ENCODE data around the gene NOC2L. TPM values are rescaled to one million over a fixed set of nuclear protein-coding genes. Genes with fewer than 3 reads are reported as not detected.

The NOC2L gene
- total RNA-seq, 4 donors from 2014 or later = 47.4 to 115 (median 74.2) TPM

DNA sequence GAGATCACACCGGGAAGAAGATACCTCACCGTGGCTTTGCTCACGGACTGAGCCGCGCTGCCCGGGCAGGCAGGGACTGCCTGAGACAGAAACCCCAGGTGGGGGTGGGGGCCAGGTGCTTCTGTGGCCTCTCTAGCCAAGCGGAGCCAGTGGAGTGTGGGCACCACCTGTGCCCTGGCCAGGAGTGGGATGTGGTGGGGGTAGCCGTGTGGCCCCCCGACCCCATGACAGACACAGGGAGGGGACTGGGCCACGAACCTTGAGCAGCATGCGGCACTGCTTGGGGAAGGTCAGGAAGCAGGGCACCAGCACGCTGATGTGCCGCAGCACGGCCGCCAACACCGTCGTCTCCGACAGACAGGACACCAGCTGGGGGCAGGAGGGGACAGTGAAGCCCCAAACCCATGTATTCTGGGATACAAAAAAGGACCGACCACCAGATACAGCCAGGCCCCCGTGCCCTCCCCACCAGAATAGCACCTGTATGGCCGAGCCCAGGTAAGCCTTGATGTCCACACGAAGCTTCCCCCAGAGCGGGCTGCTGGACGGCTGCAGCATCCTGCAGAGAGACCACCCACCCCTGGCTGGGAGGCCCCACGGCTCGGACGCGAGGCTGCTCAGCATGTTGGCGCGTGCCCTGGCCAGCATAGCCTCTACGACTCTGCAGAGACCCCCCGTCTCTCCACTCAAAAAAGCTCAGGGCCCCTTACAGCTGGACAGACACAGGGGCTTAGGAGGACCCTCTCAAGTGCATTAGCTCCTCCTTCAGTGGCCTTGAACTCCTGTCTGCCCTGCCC lies 5.3 kb downstream of the NOC2L start:
- intact Hi-C loops (cut with DNase I; ENCODE audit: low total_unique reads) = loop anchor here (10.0 kb wide), 1 partner anchor 361 kb away; no protein-coding TSS in a partner anchor
- H3K27me3 ChIP-seq = no peaks in the 10 kb centered on the region

DNA sequence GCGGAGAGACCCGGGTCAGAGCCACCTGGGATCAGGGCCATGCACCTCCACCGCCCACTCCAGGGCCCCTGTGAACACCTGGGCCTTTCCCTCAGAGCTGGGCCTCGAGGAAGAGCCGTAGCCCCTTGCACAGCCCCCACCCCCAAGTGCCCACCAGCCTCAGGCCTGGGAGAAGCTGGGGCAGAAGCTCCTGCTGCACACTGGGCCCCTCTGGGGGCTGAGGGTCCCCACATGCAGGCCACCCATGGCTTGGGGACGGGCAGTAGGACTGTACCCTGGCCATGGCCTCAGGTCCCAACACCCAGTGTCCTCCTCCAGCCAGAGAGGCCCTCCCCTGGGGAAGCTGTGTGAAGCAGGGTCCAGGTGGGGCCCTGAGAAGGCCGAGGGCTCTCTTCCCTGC lies 6.5 kb downstream of the NOC2L start:
- H3K27me3 ChIP-seq = no peaks in the 10 kb centered on the region
- H3K36me3 ChIP-seq = peaks cover 0 to 91% of the 10 kb centered on the region in 2 donors
- no peak overlapping the region for H3K4me3 ChIP-seq
- peaks cover 3 to 4% of the 10 kb centered on the region in 2 donors for H3K4me1 ChIP-seq
- H3K27ac ChIP-seq = no peak overlapping the region
- no peak for TF ChIP-seq POLR2A (IDR thresholded peaks at IDR 0.05)
- TF ChIP-seq, protein P1, sequence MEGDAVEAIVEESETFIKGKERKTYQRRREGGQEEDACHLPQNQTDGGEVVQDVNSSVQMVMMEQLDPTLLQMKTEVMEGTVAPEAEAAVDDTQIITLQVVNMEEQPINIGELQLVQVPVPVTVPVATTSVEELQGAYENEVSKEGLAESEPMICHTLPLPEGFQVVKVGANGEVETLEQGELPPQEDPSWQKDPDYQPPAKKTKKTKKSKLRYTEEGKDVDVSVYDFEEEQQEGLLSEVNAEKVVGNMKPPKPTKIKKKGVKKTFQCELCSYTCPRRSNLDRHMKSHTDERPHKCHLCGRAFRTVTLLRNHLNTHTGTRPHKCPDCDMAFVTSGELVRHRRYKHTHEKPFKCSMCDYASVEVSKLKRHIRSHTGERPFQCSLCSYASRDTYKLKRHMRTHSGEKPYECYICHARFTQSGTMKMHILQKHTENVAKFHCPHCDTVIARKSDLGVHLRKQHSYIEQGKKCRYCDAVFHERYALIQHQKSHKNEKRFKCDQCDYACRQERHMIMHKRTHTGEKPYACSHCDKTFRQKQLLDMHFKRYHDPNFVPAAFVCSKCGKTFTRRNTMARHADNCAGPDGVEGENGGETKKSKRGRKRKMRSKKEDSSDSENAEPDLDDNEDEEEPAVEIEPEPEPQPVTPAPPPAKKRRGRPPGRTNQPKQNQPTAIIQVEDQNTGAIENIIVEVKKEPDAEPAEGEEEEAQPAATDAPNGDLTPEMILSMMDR (IDR thresholded peaks at IDR 0.05 in 4 of 5, conservative IDR thresholded peaks at IDR 0.05 in 1 of 5) = no peak
- no peak for DNase-seq
- no peak for ATAC-seq
- in situ Hi-C loops (cut with MboI; ENCODE audit: low sequenced_read_pairs in 4 of 4) = no loop called here
- intact Hi-C loops (cut with DNase I; ENCODE audit: low total_unique reads) = loop anchor here (10.0 kb wide), 1 partner anchor 362 kb away; no protein-coding TSS in a partner anchor
- H3K9me3 ChIP-seq = no peaks in the 10 kb centered on the region

More for the DNA sequence above, 5.3 kb downstream of the NOC2L start:
- Histone ChIP-seq H3K4me1 (peaks cover 13 to 14% of the 10 kb centered on the region in 2 donors), H3K4me3 (no peak overlapping the region), H3K27ac (no peak overlapping the region), H3K36me3 (peaks cover 0 to 80% of the 10 kb centered on the region in 2 donors), H3K9me3 (no peaks in the 10 kb centered on the region)
- DNase-seq (no peak), ATAC-seq (no peak)
- in situ Hi-C loops (cut with MboI; ENCODE audit: low sequenced_read_pairs in 4 of 4) = no loop called here
- no peak for TF ChIP-seq POLR2A (IDR thresholded peaks at IDR 0.05)
- TF ChIP-seq, protein P1 (IDR thresholded peaks at IDR 0.05 in 4 of 5, conservative IDR thresholded peaks at IDR 0.05 in 1 of 5) = no peak

DNA sequence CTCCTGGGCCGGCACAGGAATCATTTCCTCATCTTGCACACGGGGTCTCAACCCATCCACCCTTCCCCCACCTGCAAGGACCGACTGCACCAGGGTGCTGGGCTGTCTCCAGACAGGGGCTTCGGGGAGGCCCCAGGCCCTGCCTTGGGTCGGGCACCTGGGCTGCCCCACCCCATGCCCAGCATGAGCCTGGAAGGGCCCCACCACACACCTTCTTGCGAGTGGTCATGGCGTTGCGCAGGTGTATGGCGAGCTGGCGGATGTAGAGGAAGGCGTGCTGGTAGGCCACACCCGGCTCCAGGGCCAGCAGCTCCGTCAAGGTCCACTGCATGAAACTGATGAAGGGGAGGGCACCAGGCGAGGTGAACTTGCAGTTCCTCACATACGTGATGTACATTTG lies 6.9 kb downstream of the NOC2L start:
- TF ChIP-seq POLR2A (IDR thresholded peaks at IDR 0.05) = no peak
- TF ChIP-seq, protein P1 (IDR thresholded peaks at IDR 0.05 in 4 of 5, conservative IDR thresholded peaks at IDR 0.05 in 1 of 5) = no peak
- no peak overlapping the region for H3K27ac ChIP-seq
- DNase-seq (no peak), ATAC-seq (no peak)
- intact Hi-C loops (cut with DNase I; ENCODE audit: low total_unique reads) (loop anchor here (10.0 kb wide), 1 partner anchor 363 kb away; no protein-coding TSS in a partner anchor), in situ Hi-C loops (cut with MboI; ENCODE audit: low sequenced_read_pairs in 4 of 4) (no loop called here)
- no peaks in the 10 kb centered on the region for H3K27me3 ChIP-seq
- no peaks in the 10 kb centered on the region for H3K9me3 ChIP-seq
- no peak overlapping the region for H3K4me3 ChIP-seq
- peaks cover 0 to 95% of the 10 kb centered on the region in 2 donors for H3K36me3 ChIP-seq
- peaks cover 0 to under 1% of the 10 kb centered on the region in 2 donors for H3K4me1 ChIP-seq

DNA sequence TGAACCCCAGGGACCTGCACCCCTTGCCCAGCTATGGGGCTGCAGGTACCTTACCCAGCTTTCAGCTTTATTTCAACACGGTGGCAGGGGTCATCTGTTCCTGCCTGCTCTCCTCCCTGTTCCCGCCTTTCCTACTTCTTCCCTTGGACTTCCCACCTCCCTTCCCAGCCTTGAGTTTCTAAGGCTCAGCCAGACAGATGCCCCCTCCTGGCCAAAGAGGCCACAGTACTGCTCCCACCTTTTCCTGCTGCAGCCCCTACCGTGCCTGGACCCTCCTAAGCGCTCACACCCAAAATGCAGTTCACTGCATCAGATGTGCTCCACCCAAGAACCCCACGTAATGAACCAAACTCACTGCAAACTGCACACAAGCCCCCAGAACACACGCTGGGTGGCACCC lies 7.7 kb downstream of the NOC2L start:
- DNase-seq (no peak), ATAC-seq (no peak)
- no peaks in the 10 kb centered on the region for H3K27me3 ChIP-seq
- TF ChIP-seq POLR2A (IDR thresholded peaks at IDR 0.05) = no peak
- no peaks in the 10 kb centered on the region for H3K9me3 ChIP-seq
- in situ Hi-C loops (cut with MboI; ENCODE audit: low sequenced_read_pairs in 4 of 4) = no loop called here
- intact Hi-C loops (cut with DNase I; ENCODE audit: low total_unique reads) = loop anchor here (10.0 kb wide), 1 partner anchor 363 kb away; no protein-coding TSS in a partner anchor
- no peak overlapping the region for H3K27ac ChIP-seq
- peaks cover 0 to 96% of the 10 kb centered on the region in 2 donors for H3K36me3 ChIP-seq
- no peak overlapping the region for H3K4me3 ChIP-seq
- H3K4me1 ChIP-seq = no peaks in the 10 kb centered on the region

DNA sequence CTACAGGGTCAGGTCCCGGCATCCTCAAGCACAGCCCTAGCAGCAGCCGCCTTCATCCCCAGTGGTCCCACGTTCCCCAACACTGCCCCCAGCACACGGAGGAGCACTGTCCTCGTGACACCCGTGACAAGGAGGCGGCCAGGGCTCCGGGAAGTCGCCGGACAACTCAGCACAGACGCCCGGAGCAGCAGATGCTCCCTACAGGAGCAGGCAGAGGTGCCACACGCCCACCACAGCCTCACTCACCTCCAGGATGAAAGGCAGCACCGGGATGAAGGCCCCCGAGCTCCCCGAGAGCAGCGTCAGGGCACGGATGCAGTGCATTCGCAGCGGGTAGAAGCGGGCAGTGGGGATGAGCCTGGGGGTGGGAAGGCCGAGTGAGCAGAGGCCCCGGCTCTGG lies 8.2 kb downstream of the NOC2L start:
- DNase-seq (no peak), ATAC-seq (no peak)
- intact Hi-C loops (cut with DNase I; ENCODE audit: low total_unique reads) (loop anchor here (10.0 kb wide), 1 partner anchor 364 kb away; no protein-coding TSS in a partner anchor), in situ Hi-C loops (cut with MboI; ENCODE audit: low sequenced_read_pairs in 4 of 4) (no loop called here)
- H3K4me1 ChIP-seq = no peaks in the 10 kb centered on the region
- H3K27me3 ChIP-seq = no peaks in the 10 kb centered on the region
- no peak overlapping the region for H3K27ac ChIP-seq
- peaks cover 0 to 96% of the 10 kb centered on the region in 2 donors for H3K36me3 ChIP-seq
- no peak for TF ChIP-seq POLR2A (IDR thresholded peaks at IDR 0.05)
- TF ChIP-seq, protein P1 (IDR thresholded peaks at IDR 0.05 in 4 of 5, conservative IDR thresholded peaks at IDR 0.05 in 1 of 5) = no peak
- H3K9me3 ChIP-seq = no peaks in the 10 kb centered on the region
- H3K4me3 ChIP-seq = no peak overlapping the region

Measured in gastrocnemius medialis (tissue), 4 donors.